ENCODE results near the gene MID2.
"Not testable (repeated sequence)": the region's sequence is repeated elsewhere in the genome, so short reads cannot be mapped to it uniquely, and the experiment has no call there.

Gene MID2

GRCh38 chrX:107840971-107841370 is 15.3 kb downstream of the MID2 start:
- no peak for DNase-seq (ENCODE audit: low read depth, low spot score)

- no peak for DNase-seq (ENCODE audit: low read depth, low spot score)
These were observed 17.2 kb downstream of the MID2 start for GRCh38 chrX:107842715-107843400.

- no peak for DNase-seq (ENCODE audit: low read depth, low spot score)
These were observed 20.0 kb downstream of the MID2 start for GRCh38 chrX:107845625-107846024.

GRCh38 chrX:107848591-107848990 is 22.9 kb downstream of the MID2 start:
- no peak for DNase-seq (ENCODE audit: low read depth, low spot score)

- DNase-seq (ENCODE audit: low read depth, low spot score) = peak; percentile 33
These were observed 24.2 kb downstream of the MID2 start for GRCh38 chrX:107849747-107850421.

GRCh38 chrX:107850422-107850765 is 24.7 kb downstream of the MID2 start:
- no peak for DNase-seq (ENCODE audit: low read depth, low spot score)

- DNase-seq (ENCODE audit: low read depth, low spot score) = no peak
These were observed 25.5 kb downstream of the MID2 start for GRCh38 chrX:107851215-107851614.

- not testable (repeated sequence) for DNase-seq (ENCODE audit: low read depth, low spot score)
These were observed 26.0 kb downstream of the MID2 start for GRCh38 chrX:107851665-107852064.

- DNase-seq (ENCODE audit: low read depth, low spot score) = no peak
These were observed 30.6 kb downstream of the MID2 start for GRCh38 chrX:107856289-107856688.

- not testable (repeated sequence) for DNase-seq (ENCODE audit: low read depth, low spot score)
These were observed 31.4 kb downstream of the MID2 start for GRCh38 chrX:107857041-107857440.

GRCh38 chrX:107857837-107858236 is 32.2 kb downstream of the MID2 start:
- no peak for DNase-seq (ENCODE audit: low read depth, low spot score)

GRCh38 chrX:107861056-107861455 is 35.4 kb downstream of the MID2 start:
- no peak for DNase-seq (ENCODE audit: low read depth, low spot score)

GRCh38 chrX:107871136-107871535 is 45.5 kb downstream of the MID2 start:
- DNase-seq (ENCODE audit: low read depth, low spot score) = no peak

GRCh38 chrX:107878106-107878505 is 52.4 kb downstream of the MID2 start:
- DNase-seq (ENCODE audit: low read depth, low spot score) = no peak

GRCh38 chrX:107880054-107880610 is 54.5 kb downstream of the MID2 start:
- DNase-seq (ENCODE audit: low read depth, low spot score) = no peak

- peak; percentile 16 for DNase-seq (ENCODE audit: low read depth, low spot score)
These were observed 68.4 kb downstream of the MID2 start for GRCh38 chrX:107894038-107894437.

GRCh38 chrX:107902721-107903120 is 77.1 kb downstream of the MID2 start:
- DNase-seq (ENCODE audit: low read depth, low spot score) = no peak

GRCh38 chrX:107905366-107905765 is 79.7 kb downstream of the MID2 start:
- no peak for DNase-seq (ENCODE audit: low read depth, low spot score)

- DNase-seq (ENCODE audit: low read depth, low spot score) = no peak
These were observed 98.6 kb downstream of the MID2 start for GRCh38 chrX:107924136-107924746.

GRCh38 chrX:107934262-107934661 is 108.6 kb downstream of the MID2 start:
- DNase-seq (ENCODE audit: low read depth, low spot score) = no peak

- DNase-seq (ENCODE audit: low read depth, low spot score) = no peak
These were observed 109.5 kb downstream of the MID2 start for GRCh38 chrX:107935200-107935599.

- peak; percentile 51 for DNase-seq (ENCODE audit: low read depth, low spot score)
These were observed 110.2 kb downstream of the MID2 start for GRCh38 chrX:107935664-107936433.
